Limb (tissue), 2 donors: ENCODE results near the gene LOXHD1.

Source experiments
- DNase-seq, 2 donors: peaks; one replicate each; pipeline ENCODE4 v3.0.0-alpha.2; 2016; ENCODE audit errors: extremely low spot score in 2 of 2

Gene LOXHD1

DNA sequence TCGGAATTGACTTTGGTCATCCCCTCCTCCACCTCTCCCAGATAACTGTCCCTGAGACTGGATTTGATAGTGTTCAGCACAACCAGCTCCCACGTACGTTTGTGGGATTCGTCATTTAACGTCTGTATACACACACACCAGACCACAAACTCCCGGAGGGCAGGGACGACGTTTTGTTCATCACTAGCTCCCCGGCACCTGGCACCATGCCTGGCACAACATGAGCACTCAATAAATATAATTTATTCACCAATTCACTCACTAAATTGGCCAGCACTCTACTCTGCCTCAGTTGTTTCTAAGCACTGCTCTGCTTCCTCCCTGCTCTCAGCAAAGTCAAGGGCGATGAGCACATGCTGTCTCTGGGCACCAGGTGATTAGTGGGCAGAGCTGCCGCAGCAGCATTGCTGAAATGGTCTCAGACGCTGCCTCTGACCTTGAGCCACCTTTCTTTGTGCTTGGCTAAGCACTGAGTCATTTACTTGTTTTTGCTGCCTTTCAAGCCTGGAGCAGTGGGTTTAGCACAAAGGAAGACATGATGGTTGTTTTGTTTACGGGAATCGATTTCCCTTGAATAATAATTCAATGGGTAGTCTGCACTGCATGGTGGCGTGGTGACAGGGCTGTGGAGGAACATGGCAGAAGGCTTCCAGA, 19.3 kb upstream of the LOXHD1 start:
- no peak for DNase-seq

DNA sequence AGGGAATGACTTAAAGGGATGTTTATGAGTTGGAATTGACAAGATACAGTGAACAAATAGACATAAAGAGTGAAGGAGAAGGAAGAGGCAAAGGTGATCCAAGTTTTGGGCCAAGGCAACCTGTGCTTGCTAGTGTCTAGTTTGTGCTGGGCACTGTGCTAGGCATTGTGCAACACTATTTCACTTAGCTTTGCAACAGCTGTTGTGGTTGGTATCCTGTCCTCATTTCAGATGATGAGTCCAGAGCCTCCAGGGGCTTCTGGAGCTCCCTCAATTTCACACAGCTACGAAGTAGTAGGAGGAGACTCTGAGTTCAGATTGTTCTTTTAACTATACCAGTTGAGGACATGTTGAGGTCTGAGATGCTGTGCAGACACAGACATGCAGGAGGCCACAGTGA, 18.1 kb upstream of the LOXHD1 start:
- DNase-seq = no peak

DNA sequence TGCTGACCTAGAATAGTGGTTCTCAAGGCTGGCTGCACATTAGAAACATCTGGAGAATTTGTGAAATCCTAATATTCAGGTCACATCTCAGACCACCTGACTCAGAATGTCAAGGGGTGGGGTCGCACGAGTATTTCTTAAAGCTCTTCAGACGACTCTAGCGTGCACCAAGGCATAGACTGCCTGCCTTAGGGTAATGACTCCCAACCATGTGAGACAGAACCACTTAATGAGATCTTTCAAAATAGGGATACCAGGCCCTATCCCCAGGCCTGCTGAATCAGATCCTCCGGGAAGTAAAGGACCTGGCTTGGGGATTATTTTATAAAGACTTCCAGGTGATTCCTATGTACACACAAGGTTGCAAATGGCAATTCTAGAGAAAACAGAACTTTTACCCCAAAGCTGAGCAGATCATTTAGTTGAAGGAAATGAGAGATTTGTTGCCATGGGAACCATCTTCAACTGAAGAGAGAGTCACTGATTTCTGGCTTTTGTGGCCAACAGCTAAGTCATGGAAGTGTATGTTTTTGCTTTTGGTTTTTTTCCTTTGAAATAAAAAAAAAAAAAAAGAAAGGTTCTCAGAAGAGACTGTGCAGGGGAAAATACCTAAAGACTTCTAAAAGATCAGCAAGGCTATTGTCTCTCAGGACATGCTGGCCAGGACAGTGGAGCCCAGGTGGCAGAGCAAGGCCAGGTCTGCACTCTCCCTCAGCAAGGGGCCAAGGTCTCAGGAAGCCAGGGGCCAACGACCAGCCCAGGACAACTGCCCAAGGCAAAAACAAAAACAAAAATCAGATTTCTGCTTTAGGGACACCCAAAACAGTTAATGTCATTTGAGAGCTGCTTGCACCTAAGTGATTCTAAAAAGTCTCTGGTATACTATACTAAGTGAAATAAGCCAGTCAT, 15.3 kb upstream of the LOXHD1 start:
- DNase-seq = no peak

DNA sequence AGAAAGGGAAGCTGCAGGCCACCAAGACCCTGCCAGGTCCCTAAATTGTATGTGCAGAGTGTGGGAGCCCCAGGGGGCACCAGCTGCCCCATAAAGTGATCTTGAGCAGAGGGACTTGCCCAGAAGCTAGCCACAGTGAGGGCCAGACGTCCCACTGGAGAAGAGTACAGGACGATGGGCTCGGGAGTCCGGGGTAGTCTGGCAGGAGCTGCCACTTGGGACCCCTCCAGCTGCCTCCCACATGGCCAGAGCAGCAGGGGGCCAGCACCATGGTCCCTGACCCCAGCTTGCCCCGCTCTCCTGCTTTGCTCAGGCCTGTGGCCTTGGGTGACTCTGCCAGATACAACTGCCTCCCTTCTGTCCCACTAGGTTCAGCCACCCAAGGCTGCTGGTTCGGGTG, 11.7 kb upstream of the LOXHD1 start:
- no peak for DNase-seq

DNA sequence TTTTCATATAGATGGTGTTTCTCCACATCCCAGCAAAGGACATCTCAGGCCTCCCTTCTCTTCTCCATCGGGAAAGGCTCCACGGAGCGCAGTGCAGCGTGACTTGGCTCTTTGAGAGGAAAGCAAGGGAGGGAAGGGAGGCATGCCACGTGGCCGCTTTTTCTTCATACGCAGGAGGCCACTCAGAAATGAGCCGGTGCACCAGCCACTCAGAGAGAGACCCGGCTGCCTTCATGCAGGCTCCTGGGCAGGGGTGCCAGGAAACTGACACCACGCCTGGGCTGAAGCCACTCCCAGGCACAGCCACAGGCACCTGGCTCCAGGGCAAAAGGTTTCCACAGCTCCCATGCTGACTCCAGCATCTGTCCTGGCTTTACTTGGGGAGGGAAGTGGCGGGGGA, 11.1 kb upstream of the LOXHD1 start:
- no peak for DNase-seq

DNA sequence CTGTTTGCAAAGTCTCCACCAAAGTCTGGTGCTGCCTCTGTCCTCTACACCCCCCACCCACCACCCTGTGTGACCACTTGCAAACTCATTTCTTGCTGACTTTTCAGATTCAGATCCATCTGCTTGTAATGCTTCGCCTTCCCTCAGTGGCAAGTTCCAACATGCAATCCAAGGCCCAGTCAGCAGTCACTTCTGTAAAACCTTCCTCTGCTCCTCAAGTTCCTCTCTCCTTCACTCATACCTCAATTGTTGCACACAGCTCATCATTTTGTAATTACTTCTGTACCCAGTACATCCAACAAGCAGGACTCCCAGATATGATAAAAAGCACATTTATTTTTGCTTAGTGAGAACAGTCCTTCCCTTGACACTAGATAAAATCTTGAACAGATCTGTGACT, 6.5 kb upstream of the LOXHD1 start:
- no peak for DNase-seq

DNA sequence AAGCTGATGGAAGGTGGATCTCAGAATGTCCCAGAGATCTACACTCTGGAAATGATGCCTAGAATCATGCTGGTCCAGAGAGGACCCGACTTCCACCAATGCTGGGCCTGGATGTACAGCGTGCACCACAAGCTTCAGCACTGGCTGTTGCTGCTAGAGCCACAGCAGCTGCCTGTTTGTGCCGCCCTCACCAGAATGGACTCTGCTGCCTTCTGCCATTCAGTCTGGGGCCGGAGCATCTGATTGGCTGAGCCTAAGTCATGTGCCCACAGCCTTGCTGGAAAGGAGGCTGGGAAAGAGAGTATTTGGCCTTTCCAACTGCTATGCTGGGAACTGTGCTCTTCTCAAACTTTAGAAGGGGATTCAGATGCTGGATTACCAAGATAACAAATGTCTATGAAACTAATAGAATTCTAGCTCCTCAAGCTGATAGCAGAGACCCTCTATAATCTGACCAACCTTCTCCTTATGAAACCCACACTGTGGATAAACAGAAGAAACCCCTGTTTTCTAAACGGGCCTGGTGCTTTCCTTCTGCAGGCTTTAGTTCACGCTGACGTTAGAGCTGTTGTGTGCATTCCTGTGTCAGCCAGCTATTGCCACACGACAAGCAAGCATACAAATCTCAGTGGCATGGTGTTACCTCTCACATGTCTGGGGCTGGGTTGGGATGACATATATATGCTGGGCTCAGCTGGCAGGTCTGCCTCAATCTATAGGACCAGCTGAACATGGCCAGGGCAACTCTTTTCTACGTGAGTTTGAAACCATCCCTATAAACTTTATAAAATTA, 4.1 kb upstream of the LOXHD1 start:
- DNase-seq = peak; percentile 5 to 54

DNA sequence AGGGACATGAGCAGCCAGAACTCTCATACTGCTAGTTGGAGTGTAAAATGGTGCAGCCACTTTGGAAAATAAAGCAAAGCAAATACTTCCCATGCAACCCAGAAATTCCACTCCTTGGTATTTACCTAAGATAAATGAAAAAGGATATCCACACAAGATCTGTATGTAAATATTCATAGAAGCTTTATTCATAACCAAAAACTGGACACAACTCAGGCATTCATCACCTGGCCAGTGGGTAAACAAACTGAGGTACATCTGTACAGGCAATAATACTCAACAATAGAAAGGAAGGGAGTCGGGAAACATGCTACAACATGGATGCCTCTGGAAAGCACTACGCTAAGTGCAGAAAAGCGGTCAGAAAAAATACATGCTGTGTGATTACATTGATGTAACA, 2.5 kb upstream of the LOXHD1 start:
- DNase-seq = no peak

DNA sequence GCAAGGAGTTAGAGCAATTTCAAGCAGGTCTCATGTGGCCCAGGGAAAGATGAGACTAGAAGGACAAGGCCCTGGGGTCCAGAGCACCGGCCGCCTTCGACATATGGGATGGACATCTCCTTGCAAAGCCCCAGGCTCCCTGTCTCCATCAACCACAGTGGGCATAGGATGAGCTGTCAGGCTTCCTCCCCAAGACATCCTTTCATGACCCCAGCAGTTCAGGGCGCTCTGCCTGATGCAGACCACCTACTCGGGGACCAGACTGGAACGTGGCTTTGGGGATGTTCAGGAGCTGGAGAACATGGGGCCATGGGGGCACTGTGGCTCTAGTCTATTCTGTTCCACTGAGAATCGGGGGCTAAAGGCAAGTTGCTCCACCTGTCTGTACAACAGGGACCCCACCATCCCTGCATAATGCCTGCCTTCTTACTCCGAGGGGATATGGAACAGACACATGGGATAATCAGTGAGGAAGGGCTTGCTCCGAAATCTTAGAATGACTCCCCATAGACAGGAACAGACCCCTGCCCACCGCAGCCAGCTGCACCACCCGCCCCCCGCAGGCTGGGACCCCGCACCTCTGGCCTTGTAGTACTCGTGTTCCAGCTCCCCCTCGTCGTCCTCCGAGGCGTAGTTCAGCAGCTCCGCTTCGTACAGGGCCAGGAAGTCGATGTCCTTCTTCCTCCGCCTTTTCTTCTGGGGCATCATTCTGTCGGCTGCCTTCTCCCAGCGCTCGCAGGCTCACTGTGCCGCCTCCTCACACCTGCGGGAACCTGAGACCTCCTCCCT, 500 bp downstream of the LOXHD1 start:
- no peak for DNase-seq

DNA sequence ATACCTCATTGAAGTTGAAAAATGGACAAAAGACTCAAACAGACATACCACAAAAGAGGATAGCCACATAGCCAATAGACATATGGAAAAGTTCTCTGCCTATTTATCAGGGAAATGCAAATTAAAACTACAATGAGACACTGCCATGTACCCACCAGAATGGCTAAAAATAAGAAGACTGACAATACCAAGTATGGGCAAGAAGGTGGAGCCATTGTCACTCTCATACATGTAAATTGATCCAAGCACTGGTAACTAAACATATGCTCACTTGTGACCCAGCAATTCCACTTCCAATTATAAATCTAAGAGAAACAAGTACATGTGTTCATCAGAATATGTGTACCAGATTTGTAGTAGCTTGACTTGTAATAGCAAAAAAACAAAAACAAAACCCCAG, 4.6 kb downstream of the LOXHD1 start:
- no peak for DNase-seq

DNA sequence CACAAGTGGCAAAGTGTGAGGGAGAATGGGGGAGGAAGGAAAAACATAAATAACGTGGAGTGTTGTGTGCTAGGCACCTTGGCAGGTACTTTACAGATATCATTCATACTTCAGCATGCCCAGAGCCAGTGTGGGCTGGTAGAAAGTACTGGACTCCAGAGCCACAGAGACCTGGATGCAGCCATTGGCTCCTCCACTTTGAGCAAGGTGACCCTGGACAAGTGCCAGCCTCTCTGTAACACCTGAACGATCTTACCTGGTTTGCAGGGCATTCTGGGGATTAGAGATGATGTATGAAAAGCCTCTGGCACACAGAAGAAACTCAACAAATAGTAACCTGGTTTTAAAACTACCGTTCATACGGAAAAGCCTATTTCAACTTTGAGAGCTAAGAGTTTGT, 6.3 kb downstream of the LOXHD1 start:
- no peak for DNase-seq

DNA sequence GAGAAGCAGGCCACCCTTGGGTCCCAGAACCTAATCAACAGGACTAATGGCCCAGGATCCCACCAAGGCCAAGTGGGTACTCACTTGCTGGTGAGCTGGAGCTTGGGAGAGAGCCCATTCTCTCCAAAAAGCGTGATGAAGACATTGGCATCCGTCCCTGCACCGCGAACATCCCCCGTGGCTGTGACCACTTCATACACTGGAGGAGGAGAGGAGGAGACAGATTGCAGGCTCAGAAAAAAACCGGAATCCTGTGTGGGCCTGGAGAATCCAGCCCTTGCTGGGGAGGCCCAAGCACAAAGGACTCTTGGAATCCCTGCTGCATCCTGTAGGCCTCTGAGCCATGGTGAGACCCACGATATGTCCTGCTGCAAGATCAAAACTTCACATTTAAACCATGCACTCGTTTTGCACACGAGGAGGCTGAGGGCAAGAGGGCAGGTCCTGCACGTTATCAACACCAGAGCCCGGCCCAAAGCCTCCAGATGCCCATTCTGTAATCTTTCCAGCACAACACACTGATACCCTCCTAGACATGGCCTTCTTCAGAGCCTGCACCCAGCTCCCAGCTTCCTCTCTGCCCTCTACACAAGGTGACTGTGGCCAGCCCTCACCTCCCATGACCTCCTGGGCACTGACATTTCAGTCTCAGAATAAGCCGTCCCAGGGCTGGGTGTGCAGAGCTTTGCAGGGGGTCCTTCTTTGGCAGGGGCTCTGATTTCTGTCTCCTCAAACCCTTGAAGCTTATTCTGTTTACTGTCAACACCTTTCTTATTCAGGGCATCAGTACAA, 7.8 kb downstream of the LOXHD1 start:
- no peak for DNase-seq

DNA sequence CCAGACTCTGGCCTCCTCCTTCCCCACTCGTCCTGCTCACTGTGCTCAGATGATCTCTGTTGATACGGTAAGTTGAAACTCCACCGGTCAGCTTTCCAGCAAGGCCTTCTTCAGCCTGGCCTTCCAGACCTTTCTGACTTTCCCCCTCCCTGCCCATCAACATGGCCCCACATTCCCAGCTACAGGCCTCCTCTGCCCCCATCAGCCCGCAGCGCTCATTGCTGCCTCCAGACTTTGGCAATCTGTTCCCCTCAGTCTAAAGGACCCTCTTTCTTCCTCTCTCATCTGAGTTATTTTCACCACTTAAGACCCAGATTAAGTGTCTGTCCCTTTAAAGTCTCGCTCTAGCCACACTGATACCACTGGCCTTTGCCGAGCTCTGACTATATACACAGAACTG, 10.6 kb downstream of the LOXHD1 start:
- no peak for DNase-seq

DNA sequence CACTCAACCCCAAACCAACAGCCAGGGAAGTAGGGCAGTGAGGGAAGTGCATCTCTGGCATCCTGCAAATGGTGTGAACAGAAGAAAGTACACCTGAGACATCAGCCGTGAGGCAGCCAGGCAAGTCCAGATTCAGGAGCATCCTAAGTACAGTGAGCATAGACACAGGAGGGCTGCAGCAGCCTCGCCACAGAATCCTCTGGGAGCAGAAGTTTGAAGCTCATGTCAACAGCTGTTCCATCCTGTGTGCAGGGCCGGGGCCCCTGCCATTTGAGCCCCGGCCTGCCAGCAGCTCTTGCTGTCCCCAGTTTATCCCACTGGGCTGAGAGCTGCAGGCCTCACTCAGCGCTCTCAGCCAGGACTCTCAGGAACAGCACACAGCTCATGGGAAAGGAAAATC, 14.5 kb downstream of the LOXHD1 start:
- DNase-seq = no peak

DNA sequence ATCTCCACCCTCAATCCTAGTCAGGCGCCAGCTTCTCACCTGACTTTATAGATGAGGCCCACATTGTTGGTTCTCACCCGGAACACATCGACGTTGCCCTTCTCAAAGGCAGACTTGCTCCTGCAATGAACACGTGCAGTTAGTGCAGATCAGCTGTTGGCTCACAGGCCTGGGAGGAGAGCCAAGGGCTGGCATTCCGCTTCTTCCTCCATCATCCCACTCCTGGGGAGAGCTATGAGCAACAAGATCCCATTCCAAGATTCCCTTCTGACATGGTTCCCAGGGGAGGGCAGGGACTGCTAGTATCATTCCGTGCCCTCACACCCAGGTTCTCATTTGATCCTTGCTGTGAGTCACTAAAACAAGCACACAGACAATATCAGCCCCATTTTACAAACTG, 15.1 kb downstream of the LOXHD1 start:
- DNase-seq = no peak

DNA sequence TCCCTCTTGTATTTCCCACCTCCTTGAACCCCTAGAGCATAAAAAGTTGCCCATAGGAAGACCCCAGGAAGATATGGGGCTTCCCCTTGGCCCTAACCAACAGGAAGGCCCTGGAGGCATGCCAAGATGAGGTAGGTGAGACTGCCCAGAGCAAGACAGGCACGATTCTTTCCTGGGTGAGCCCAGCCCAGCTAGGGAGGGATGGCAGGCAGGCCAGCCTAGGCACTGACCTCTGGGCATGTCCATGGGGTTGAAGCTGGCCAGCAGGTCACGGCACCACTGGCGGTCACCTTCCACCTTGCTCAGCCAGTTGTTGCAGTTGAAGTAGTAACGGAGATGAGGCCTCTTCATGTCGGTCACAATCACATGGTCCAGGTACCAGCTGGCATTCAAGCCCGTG, 17.6 kb downstream of the LOXHD1 start:
- no peak for DNase-seq

DNA sequence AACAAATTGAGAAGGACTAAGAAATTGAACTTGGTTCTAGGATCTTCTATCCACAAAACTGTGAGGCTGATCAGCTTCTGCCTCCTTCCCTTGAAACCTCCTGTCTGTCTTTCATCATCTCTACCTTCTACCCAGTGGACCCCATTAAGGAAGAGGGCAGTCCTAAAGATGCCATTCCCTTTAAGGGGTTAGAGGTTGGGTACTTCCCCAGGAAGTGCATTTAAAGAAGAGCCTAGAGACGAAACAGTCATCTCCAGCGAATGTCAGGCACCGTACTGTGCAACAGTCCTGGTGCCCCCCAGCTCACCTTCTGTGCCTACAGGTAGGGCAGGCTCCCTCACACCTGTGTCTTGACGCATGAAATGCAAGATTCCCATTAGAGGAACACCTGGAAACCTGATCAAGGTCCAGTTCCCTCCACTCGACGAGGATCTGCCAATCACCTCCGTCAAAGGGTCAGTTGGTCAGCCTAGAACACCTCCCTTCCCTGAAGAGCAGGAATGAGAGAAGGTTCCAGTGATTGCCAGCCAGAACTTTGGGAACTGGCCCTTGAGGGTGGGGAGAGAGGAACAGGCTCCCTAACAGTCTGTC, 20.9 kb downstream of the LOXHD1 start:
- DNase-seq = no peak

DNA sequence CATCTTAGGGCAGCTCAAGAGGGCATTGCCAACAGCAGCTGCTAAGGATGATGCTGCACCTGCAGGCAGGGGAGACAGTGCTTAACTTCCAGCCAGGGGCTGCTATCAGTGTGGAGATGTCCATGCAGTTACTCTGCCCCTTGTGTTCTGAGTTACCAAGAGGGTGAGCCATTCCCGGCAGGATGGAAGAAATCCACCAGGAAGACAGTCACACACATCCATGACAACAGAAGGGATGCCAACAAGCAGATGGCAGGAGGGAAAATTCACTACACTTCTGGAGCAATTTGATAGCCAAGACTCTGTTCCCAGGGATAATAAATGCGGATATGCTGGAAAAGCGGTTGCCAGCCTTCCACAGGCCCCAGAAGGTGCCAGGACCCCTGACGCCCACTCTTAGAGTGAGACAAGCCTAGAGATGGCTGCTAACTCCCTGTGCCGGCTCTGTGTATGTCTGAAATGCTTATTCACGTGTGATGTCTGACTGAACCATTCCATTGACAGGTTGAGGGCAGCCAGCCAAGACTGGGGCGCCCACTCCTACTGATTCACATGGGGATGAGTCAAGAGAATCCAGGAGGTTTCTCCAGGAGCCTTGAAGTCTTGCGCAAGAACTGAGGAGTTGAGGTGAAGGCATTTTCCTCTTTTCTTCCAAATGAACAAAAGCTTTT, 24.5 kb downstream of the LOXHD1 start:
- no peak for DNase-seq

DNA sequence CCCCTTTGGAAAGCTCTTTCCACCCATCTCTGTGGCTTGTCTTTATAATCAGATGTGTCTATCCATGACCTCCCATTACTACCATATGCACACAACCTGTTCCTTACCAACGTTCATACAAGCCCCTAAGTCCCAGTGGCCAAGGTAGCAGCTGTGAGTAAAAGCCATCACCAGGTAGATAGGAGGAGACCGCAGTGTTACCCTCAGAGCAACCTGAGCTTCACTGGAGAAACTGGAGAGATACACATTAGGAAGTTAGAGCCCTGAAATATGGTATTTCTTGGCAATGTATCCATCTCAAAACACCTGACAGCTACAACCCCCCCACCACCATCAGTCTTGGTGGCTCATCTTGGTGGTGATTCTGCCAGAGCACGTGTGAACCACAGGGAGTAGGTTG, 26.0 kb downstream of the LOXHD1 start:
- no peak for DNase-seq

DNA sequence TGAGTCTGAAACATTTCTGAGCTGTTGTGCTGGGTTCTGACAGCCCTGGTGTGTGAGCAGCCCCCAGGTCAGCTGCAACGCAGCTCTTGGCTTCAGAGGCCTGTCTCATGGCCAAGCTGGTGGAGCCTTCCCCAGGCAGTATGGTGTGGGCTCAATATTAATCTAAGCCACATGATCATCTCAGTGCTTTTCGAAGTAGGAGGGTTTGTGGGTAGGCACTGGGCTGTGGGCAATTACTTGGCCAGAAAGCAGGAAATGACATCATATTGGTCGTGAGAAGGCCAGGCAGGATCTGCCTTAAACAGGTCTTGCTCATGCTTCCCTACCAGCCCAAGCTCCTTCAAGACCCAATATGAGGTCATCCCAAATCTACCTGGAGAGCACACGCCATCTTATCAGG, 26.9 kb downstream of the LOXHD1 start:
- no peak for DNase-seq
